ENCODE measurements around the gene RIPOR3.
"Not testable (repeated sequence)": the region's sequence is repeated elsewhere in the genome, so short reads cannot be mapped to it uniquely, and the experiment has no call there.

Gene RIPOR3

GRCh38 chr20:50575865-50576720 is 115.2 kb downstream of the RIPOR3 start:
- DNase-seq (ENCODE audit: low spot score) = peak; percentile 77
- no peak overlapping the region for H3K27ac ChIP-seq
- peak; percentile 59 for TF ChIP-seq CTCF (IDR thresholded peaks at IDR 0.05)
- no peak overlapping the region for H3K4me3 ChIP-seq

- no peak overlapping the region for H3K4me3 ChIP-seq
- no peak for TF ChIP-seq CTCF (IDR thresholded peaks at IDR 0.05)
- peak; percentile 41 for DNase-seq (ENCODE audit: low spot score)
- no peak overlapping the region for H3K27ac ChIP-seq
Observed at GRCh38 chr20:50574586-50574985, 116.8 kb downstream of the RIPOR3 start.

- H3K4me3 ChIP-seq = no peak overlapping the region
- DNase-seq (ENCODE audit: low spot score) = peak; percentile 66
- peak overlapping the region in 1 of 2 donors; percentile 79 for H3K27ac ChIP-seq
- no peak for TF ChIP-seq CTCF (IDR thresholded peaks at IDR 0.05)
Observed at GRCh38 chr20:50574108-50574507, 117.2 kb downstream of the RIPOR3 start.

- no peak overlapping the region for H3K4me3 ChIP-seq
- TF ChIP-seq CTCF (IDR thresholded peaks at IDR 0.05) = no peak
- DNase-seq (ENCODE audit: low spot score) = peak; percentile 89
- peak overlapping the region; percentile 48 to 79 for H3K27ac ChIP-seq
Observed at GRCh38 chr20:50572938-50573777, 118.2 kb downstream of the RIPOR3 start.

GRCh38 chr20:50571466-50571865 is 119.9 kb downstream of the RIPOR3 start:
- TF ChIP-seq CTCF (IDR thresholded peaks at IDR 0.05) = no peak
- no peak for DNase-seq (ENCODE audit: low spot score)
- H3K27ac ChIP-seq = no peak overlapping the region
- no peak overlapping the region for H3K4me3 ChIP-seq

- Histone ChIP-seq H3K4me3 (no peak overlapping the region), H3K27ac (no peak overlapping the region)
- DNase-seq (ENCODE audit: low spot score) = peak; percentile 61
- no peak for TF ChIP-seq CTCF (IDR thresholded peaks at IDR 0.05)
Observed at GRCh38 chr20:50569864-50570836, 121.2 kb downstream of the RIPOR3 start.

GRCh38 chr20:50569487-50569863 is 121.9 kb downstream of the RIPOR3 start:
- peak; percentile 0 for DNase-seq (ENCODE audit: low spot score)
- not testable (repeated sequence) for H3K27ac ChIP-seq, H3K4me3 ChIP-seq

Measured in coronary artery (tissue), 2 donors.